ENCODE data around the gene KLKB1.

Gene KLKB1

DNA sequence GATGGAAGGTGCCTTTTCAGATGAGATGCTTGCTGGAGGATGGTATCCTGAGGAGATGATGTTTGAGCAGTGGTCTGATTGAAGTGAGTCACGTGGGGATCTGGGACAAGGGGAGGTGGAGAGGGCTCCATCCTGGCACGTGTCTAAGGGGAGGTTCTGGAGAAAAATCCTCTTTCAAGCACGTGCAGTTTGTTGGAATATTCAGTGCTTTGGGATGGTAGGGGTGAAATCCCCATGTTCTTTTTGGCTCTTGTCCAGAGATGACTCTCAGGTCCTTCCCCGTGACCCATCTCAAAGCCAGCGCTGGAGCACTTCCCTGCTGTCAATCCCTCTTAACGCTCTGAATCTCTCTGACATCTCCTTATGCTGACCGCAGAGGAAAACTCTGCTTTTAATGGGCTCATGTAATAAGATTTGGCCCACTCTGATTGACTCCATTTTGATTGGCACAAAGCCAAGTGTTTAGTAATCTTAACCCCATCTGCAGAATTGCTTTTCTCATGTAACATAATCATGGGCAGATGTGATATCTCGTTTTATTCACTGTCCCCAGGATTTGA, 10.8 kb upstream of the KLKB1 start:
- Histone ChIP-seq H3K4me3 (no peak overlapping the region), H3K4me1 (no peaks in the 10 kb centered on the region), H3K36me3 (peaks cover 0 to 4% (median 0%) of the 10 kb centered on the region in 11 experiments; a peak in 2 of 22 replicates), H3K4me2 (no peak overlapping the region), H3K27me3 (no peaks in the 10 kb centered on the region), H3K27ac (no peak overlapping the region), H3K9ac (no peak overlapping the region), H4K20me1 (no peaks in the 10 kb centered on the region), H3K9me3 (replicated peaks in 1 of 11) (peaks cover 0 to 1% (median 0%) of the 10 kb centered on the region in 11 experiments; a peak in 3 of 22 replicates)
- no peak for TF ChIP-seq Cebpa-rat (IDR thresholded peaks at IDR 0.05)

DNA sequence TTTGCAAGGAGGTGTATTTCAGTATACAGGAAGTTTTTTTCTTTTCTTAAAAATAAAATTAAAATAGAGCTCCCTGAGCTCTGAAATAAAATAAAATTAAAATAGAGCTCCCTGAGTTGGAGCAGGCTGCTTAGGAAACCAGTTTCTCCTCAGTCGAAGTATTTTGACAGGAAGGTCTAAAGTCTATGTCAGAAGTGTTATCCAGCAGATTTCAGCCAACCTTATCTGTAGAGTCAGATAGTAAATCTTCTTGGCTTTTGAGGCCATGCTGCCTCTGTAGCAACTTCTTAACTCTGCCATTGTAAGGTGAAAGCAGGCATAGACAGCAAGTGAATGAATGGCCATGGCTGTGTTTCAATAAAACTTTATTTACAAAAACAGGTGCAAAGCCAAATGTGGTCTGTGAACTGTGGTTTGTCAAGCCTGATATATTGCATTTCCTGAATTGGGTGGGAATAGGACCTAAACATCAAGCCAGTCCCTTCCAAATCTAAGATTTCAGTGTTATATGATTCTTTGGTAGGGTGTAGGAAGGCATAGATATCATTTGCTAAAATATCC, 9.5 kb upstream of the KLKB1 start:
- Histone ChIP-seq H3K36me3 (no peaks in the 10 kb centered on the region), H3K9me3 (replicated peaks in 1 of 11) (peaks cover 0 to 8% (median 0%) of the 10 kb centered on the region in 11 experiments; a peak in 4 of 22 replicates), H3K4me2 (no peak overlapping the region), H3K9ac (no peak overlapping the region), H3K27me3 (no peaks in the 10 kb centered on the region), H3K27ac (no peak overlapping the region), H3K4me3 (no peak overlapping the region), H4K20me1 (no peaks in the 10 kb centered on the region), H3K4me1 (no peaks in the 10 kb centered on the region)
- TF ChIP-seq Cebpa-rat (IDR thresholded peaks at IDR 0.05) = no peak

DNA sequence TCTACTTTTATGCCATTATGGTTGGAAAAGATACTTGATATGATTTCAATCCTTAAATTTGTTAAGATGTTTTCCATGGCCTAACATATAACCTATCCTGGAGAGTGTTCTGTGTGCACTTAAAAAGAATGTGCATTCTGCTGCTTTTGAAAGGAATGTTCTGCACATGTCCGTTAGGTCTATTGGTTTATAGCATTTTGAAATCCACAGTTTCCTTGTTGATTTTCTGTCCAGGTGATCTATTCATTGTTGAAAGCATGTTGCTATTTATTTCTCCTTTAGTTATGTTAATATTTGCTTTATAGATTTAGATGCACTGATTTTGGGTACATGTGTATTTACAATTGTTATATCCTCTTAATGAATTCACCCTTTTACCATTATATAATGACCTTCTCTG, 5.7 kb upstream of the KLKB1 start:
- Histone ChIP-seq H3K9ac (no peak overlapping the region), H3K4me3 (no peak overlapping the region), H3K9me3 (replicated peaks in 1 of 11) (peaks cover 30 to 43% (median 36%) of the 10 kb centered on the region in 11 experiments), H3K27me3 (no peaks in the 10 kb centered on the region), H3K4me2 (no peak overlapping the region), H3K4me1 (no peaks in the 10 kb centered on the region), H3K27ac (no peak overlapping the region), H3K36me3 (no peaks in the 10 kb centered on the region; a peak in 1 of 22 replicates), H4K20me1 (no peaks in the 10 kb centered on the region)
- no peak for TF ChIP-seq Cebpa-rat (IDR thresholded peaks at IDR 0.05)

DNA sequence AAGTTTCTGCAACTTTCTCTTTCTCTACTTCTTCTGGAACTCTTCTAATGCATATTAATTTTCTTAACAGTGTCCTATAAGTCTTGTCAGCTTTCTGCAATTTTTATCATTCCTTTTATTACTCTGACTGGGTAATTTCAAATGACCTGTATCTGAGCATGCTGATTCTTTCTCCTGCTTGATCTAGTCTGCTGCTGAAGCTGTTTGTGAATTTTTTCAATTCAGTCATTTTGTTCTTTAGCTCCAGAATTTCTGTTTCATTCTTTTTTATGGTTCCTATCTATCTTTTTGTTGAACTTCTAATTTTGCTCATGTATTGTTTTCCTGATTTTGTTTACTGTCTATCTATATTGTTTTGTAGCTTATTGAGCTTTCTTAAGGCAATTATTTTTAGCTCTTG, 1.5 kb upstream of the KLKB1 start:
- H4K20me1 ChIP-seq = no peaks in the 10 kb centered on the region
- no peaks in the 10 kb centered on the region for H3K4me1 ChIP-seq
- no peak overlapping the region for H3K27ac ChIP-seq
- no peak overlapping the region for H3K4me3 ChIP-seq
- H3K4me2 ChIP-seq = no peak overlapping the region
- H3K36me3 ChIP-seq = no peaks in the 10 kb centered on the region; a peak in 1 of 22 replicates
- no peaks in the 10 kb centered on the region for H3K27me3 ChIP-seq
- no peak for TF ChIP-seq Cebpa-rat (IDR thresholded peaks at IDR 0.05)
- H3K9ac ChIP-seq = no peak overlapping the region
- H3K9me3 ChIP-seq (replicated peaks in 1 of 11) = peaks cover 34 to 49% (median 41%) of the 10 kb centered on the region in 11 experiments

DNA sequence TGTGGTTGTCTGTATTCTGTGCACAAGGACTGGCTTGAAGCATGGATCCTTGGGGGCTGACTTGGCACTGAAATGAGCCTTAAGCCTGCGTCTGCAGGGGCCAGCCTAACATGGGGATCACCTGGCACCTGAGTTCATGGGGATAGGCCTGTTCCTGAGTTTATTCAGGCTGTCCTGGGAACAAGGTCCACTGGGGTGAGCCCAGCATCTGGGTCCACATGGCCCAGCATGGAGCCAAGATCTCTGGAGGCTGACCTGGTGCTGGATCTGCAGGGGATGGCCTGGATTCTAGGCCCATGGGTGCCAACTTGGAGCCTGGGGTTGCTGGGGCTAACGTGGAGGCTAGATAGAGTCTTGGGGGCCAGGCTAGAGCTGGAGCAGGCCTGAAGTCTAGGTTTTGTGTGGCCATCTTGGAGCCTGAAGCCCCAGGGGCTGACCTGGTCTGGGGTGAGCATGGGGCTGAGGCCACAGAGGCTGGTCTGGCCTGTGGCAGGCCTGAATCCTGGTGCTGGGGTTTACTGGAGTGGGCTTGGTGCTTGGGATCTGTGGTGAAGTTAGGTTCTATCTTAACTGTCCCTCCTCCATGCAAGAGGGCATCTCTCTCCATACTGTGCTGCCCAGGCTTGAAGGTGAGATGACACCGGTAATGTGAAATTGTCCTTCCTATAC, 652 bp upstream of the KLKB1 start:
- H3K27me3 ChIP-seq = no peaks in the 10 kb centered on the region

DNA sequence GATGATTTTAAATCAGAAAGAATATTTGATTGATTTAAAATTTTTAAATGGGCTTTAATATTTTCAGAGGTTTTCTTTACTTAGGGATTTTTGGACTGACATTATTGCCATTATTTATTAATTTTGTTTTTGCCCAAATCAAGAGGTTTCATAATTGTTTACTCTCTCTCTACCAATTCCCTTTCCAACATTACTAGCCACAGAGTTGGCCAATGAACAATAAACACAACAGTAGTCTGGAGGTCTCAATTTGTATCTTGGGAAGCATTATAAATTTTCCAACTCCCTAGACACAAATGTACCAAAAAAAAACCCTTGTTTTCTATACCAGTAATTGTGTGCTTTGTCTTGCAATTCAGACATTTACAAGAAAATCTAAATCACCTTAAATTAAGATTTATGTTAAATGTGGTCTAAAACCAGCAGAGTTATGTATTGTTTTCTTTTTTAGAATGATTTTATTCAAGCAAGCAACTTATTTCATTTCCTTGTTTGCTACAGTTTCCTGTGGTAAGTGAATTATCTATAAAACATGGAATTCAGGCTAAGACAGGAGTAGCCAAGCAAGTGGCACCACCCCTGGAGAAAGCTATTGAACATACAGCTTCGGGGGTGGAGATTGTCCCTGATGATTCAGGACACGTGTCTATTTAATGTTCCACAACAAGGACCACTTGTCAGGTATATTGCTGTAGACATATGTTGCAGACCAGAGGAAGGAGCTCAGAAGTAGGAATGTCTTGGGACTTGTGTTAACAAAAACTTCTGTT, 622 bp downstream of the KLKB1 start:
- H3K27ac ChIP-seq = no peak overlapping the region
- H3K4me3 ChIP-seq = no peak overlapping the region

More for the DNA sequence above, 652 bp upstream of the KLKB1 start:
- Histone ChIP-seq H3K36me3 (no peaks in the 10 kb centered on the region; a peak in 1 of 22 replicates), H3K4me1 (no peaks in the 10 kb centered on the region), H3K27ac (no peak overlapping the region), H3K4me3 (no peak overlapping the region), H4K20me1 (no peaks in the 10 kb centered on the region), H3K9ac (no peak overlapping the region), H3K4me2 (no peak overlapping the region), H3K9me3 (replicated peaks in 1 of 11) (peaks cover 34 to 48% (median 41%) of the 10 kb centered on the region in 11 experiments)
- no peak for TF ChIP-seq Cebpa-rat (IDR thresholded peaks at IDR 0.05)

DNA sequence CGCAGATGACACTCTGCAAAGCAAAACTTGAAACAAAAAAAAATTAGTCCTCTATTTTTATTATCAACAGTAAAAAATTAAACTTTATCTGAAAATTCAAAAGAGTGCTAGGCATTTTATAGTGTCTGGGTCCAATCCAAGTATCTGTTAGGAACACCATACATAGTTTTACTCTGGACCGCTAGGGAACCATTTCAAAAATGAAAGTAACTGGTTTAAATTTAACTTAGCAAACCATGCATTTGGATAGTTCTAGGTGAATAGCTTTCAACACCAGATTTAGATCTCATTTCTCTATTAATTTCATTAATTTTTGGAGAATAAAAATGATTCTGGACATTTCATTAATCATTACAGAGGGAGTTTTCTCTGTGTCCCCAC, 1.2 kb downstream of the KLKB1 start:
- no peaks in the 10 kb centered on the region for H3K27me3 ChIP-seq
- H3K9ac ChIP-seq = no peak overlapping the region
- H3K4me3 ChIP-seq = no peak overlapping the region
- H3K36me3 ChIP-seq = no peaks in the 10 kb centered on the region; a peak in 1 of 22 replicates
- no peaks in the 10 kb centered on the region for H3K4me1 ChIP-seq
- no peak for TF ChIP-seq Cebpa-rat (IDR thresholded peaks at IDR 0.05)
- H4K20me1 ChIP-seq = no peaks in the 10 kb centered on the region
- H3K4me2 ChIP-seq = no peak overlapping the region
- no peak overlapping the region for H3K27ac ChIP-seq
- H3K9me3 ChIP-seq (replicated peaks in 1 of 11) = peaks cover 34 to 39% (median 36%) of the 10 kb centered on the region in 11 experiments

More for the DNA sequence above, 622 bp downstream of the KLKB1 start:
- H3K27me3 ChIP-seq = no peaks in the 10 kb centered on the region
- H3K9me3 ChIP-seq (replicated peaks in 1 of 11) = peaks cover 34 to 44% (median 39%) of the 10 kb centered on the region in 11 experiments
- no peaks in the 10 kb centered on the region for H4K20me1 ChIP-seq
- no peaks in the 10 kb centered on the region; a peak in 1 of 22 replicates for H3K36me3 ChIP-seq
- H3K9ac ChIP-seq = no peak overlapping the region
- H3K4me2 ChIP-seq = no peak overlapping the region
- TF ChIP-seq Cebpa-rat (IDR thresholded peaks at IDR 0.05) = no peak
- no peaks in the 10 kb centered on the region for H3K4me1 ChIP-seq

DNA sequence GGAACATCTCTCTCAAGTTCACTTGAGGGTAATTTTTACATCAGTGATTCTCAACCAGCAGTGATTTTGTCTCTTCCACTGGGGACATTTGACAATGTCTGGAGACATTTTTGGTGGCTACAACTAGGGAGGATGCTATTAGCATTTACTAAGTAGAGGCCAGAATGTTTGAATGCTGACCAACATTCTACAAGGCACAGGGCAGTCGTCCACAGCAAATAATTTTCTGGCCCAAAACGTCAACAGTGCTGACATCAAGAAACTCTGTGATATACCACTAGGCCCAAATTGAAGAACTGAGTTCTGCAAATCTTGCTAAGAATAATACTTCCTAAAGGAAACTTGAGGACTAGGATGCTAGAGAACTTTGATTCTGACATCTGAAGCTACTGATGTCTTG, 7.1 kb downstream of the KLKB1 start:
- no peak overlapping the region for H3K9ac ChIP-seq
- no peaks in the 10 kb centered on the region for H4K20me1 ChIP-seq
- H3K4me1 ChIP-seq = no peaks in the 10 kb centered on the region
- TF ChIP-seq Cebpa-rat (IDR thresholded peaks at IDR 0.05) = no peak
- no peaks in the 10 kb centered on the region for H3K36me3 ChIP-seq
- no peaks in the 10 kb centered on the region for H3K9me3 ChIP-seq (replicated peaks in 1 of 11)
- no peaks in the 10 kb centered on the region for H3K27me3 ChIP-seq
- no peak overlapping the region for H3K4me3 ChIP-seq
- no peak overlapping the region for H3K4me2 ChIP-seq
- no peak overlapping the region for H3K27ac ChIP-seq

DNA sequence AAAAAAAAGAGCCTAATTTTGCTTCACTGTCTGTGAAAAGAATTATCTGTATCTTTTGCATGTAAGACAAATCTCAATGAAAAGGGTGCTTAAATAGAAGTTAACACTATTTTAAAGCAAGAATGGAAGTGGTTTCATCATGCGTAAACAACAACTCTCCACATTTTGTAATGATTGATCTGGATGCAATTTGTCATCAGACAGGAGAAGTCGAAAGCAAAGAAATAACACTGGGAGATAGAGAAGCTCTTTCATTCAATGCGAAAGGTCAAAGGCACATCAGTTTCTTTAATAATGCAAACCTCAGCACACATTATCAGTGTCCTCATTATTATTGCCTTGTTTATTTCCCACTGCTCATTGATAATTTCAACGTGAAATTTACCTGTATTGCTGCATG, 8.8 kb downstream of the KLKB1 start:
- TF ChIP-seq Cebpa-rat (IDR thresholded peaks at IDR 0.05) = no peak
- no peaks in the 10 kb centered on the region for H4K20me1 ChIP-seq
- no peaks in the 10 kb centered on the region for H3K9me3 ChIP-seq (replicated peaks in 1 of 11)
- H3K4me1 ChIP-seq = no peaks in the 10 kb centered on the region
- H3K4me3 ChIP-seq = no peak overlapping the region
- H3K36me3 ChIP-seq = no peaks in the 10 kb centered on the region
- H3K4me2 ChIP-seq = no peak overlapping the region
- H3K27me3 ChIP-seq = no peaks in the 10 kb centered on the region
- no peak overlapping the region for H3K9ac ChIP-seq
- no peak overlapping the region for H3K27ac ChIP-seq

All from BLaER1 treated with 17β-estradiol and CSF1 and Interleukin-3, amounts not matched to agents 10 nM and 100 nM (cell line).